HepG2 (cell line): ENCODE measurements around the gene TARS3. TPM values are rescaled to one million over a fixed set of nuclear protein-coding genes. Genes with fewer than 3 reads are reported as not detected.
A peak's percentile ranks its signal among the peaks of the same experiment; 100 is the strongest.

Experiments
- HOXA7 ChIP-seq: sonication (generic); formaldehyde crosslinking; IDR thresholded peaks from 2 replicates; pipeline ENCODE4 v1.8.1; 2022; ENCODE audit warnings: mild to moderate bottlenecking, missing genetic modification reagents, moderate library complexity
- IRX3 ChIP-seq: sonication (generic); formaldehyde crosslinking; IDR thresholded peaks from 2 replicates; pipeline ENCODE4 v1.8.1; 2023; ENCODE audit warnings: mild to moderate bottlenecking, low read depth, missing genetic modification reagents, borderline replicate concordance
- KDM2A ChIP-seq: sonication (generic); formaldehyde crosslinking; IDR thresholded peaks from 2 replicates; pipeline ENCODE4 v1.4.0; 2020; ENCODE audit warnings: low read depth, missing genetic modification reagents, borderline replicate concordance
- MEIS2 ChIP-seq: sonication (generic); formaldehyde crosslinking; IDR thresholded peaks from 2 replicates; pipeline ENCODE4 v1.9.0; 2021; ENCODE audit warnings: mild to moderate bottlenecking, missing genetic modification reagents
- MXD3 ChIP-seq: IDR thresholded peaks from 2 replicates; pipeline ENCODE4 v1.6.1; 2016; ENCODE audit warnings: mild to moderate bottlenecking, missing biosample characterization, missing genetic modification reagents
- MXI1 ChIP-seq: IDR thresholded peaks from 3 replicates; pipeline ENCODE4 v1.6.1; 2012; ENCODE audit warnings: low read depth, low read length, inconsistent platforms, borderline replicate concordance
- NCOA1 ChIP-seq: sonication (generic); formaldehyde crosslinking; IDR thresholded peaks from 2 replicates; pipeline ENCODE4 v1.9.0; 2021; ENCODE audit warnings: missing genetic modification reagents
- RFX5 ChIP-seq: IDR thresholded peaks from 2 replicates; pipeline ENCODE4 v1.6.1; 2011; ENCODE audit warnings: low read depth, low read length, improper control_type of control experiment
- SAFB2 ChIP-seq: sonication (generic); formaldehyde crosslinking; IDR thresholded peaks from 2 replicates; pipeline ENCODE4 v1.5.1; 2020; ENCODE audit warnings: missing genetic modification reagents, low read depth, mild to moderate bottlenecking, borderline replicate concordance
- SETDB1 ChIP-seq: sonication (generic); formaldehyde crosslinking; IDR thresholded peaks from 2 replicates; pipeline ENCODE4 v1.5.1; 2020; ENCODE audit warnings: missing genetic modification reagents, mild to moderate bottlenecking, borderline replicate concordance
- SNAPC5 ChIP-seq: sonication (generic); formaldehyde crosslinking; IDR thresholded peaks from 2 replicates; pipeline ENCODE4 v1.8.1; 2023; ENCODE audit warnings: mild to moderate bottlenecking, missing genetic modification reagents, borderline replicate concordance
- YEATS2 ChIP-seq: sonication (generic); formaldehyde crosslinking; IDR thresholded peaks from 2 replicates; pipeline ENCODE4 v1.4.0; 2020; ENCODE audit warnings: missing genetic modification reagents, borderline replicate concordance
- YEATS4 ChIP-seq: sonication (generic); formaldehyde crosslinking; IDR thresholded peaks from 2 replicates; pipeline ENCODE4 v1.4.0; 2020; ENCODE audit warnings: missing genetic modification reagents, borderline replicate concordance
- YY1 ChIP-seq: IDR thresholded peaks from 2 replicates; pipeline ENCODE4 v1.6.1; 2011; ENCODE audit warnings: low read length, low read depth, moderate library complexity, mild to moderate bottlenecking; ENCODE audit not compliant: insufficient read depth, insufficient replicate concordance
- ZKSCAN1 ChIP-seq: fragments of 150-350 bp; IDR thresholded peaks from 2 replicates; pipeline ENCODE4 v1.6.1; 2014; ENCODE audit warnings: low read length
- ZMYM3 ChIP-seq: sonication (generic); formaldehyde crosslinking; IDR thresholded peaks from 2 replicates; pipeline ENCODE4 v1.5.1; 2020; ENCODE audit warnings: mild to moderate bottlenecking, missing genetic modification reagents
- ZNF329 ChIP-seq: sonication (generic); formaldehyde crosslinking; IDR thresholded peaks from 2 replicates; pipeline ENCODE4 v1.9.0; 2021; ENCODE audit warnings: low read depth, mild to moderate bottlenecking, missing genetic modification reagents
- ZNF331 ChIP-seq: sonication (generic); formaldehyde crosslinking; IDR thresholded peaks from 2 replicates; pipeline ENCODE4 v1.4.0; 2020; ENCODE audit warnings: missing genetic modification reagents
- ZNF777 ChIP-seq: sonication (generic); formaldehyde crosslinking; IDR thresholded peaks from 2 replicates; pipeline ENCODE4 v1.4.0; 2020; ENCODE audit warnings: missing genetic modification reagents
- ZNF780A ChIP-seq: sonication (generic); formaldehyde crosslinking; IDR thresholded peaks from 2 replicates; pipeline ENCODE4 v1.8.0; 2022; ENCODE audit warnings: mild to moderate bottlenecking, missing genetic modification reagents, moderate library complexity
- ZSCAN5A ChIP-seq: sonication (generic); formaldehyde crosslinking; IDR thresholded peaks from 2 replicates; pipeline ENCODE4 v1.8.0; 2022; ENCODE audit warnings: mild to moderate bottlenecking, missing genetic modification reagents, borderline replicate concordance
- polyA plus RNA-seq, 8 experiments: library from polyadenylated mRNA; depleted of rRNA in 3 of 8; stranded (reverse) in 7 of 8; unstranded in 1 of 8; fragments of >200 nt; fragmentation: Illumina TruSeq in 4 of 8; extraction: Trizol in 4 of 8; gene quantifications; 2 replicates each; pipeline versions ENCODE4 v1.2.1 to v1.2.3, GENCODE V29; 2011 to 2016; ENCODE audit warnings: low read depth in 4 of 8, missing spikeins in 1 of 8, mixed read lengths in 1 of 8; ENCODE audit not compliant: insufficient read depth in 1 of 8
- total RNA-seq, 5 experiments: library from RNA; depleted of rRNA; stranded (reverse); fragments of >200 nt; fragmentation: Illumina TruSeq; extraction: Trizol; gene quantifications; 2 replicates each; pipeline ENCODE4 v1.2.3, GENCODE V29; 2016; ENCODE audit warnings: low read depth in 1 of 5
- TF ChIP-seq, protein P1 (sequence below): IDR thresholded peaks from 2 replicates; pipeline ENCODE4 v1.6.1; 2016; ENCODE audit warnings: low read depth, borderline replicate concordance
- TF ChIP-seq, protein P2 (sequence below): fragments of 450-650 bp; IDR thresholded peaks from 2 replicates; pipeline ENCODE4 v1.6.1; 2016
- TF ChIP-seq, protein P3 (sequence below): sonication (generic); formaldehyde crosslinking; IDR thresholded peaks from 2 replicates; pipeline ENCODE4 v1.5.1; 2020; ENCODE audit warnings: missing genetic modification reagents, mild to moderate bottlenecking, borderline replicate concordance

Gene TARS3
- total and polyA plus RNA-seq, 2 of the 13 experiments (the other 11 are each of a cell fraction or from before 2014, with no cell fraction given) = 4.1 to 11.7 TPM

GRCh38 chr15:101723874-101724674 lies at the start of gene TARS3 (continued):
- TF ChIP-seq, protein P1, sequence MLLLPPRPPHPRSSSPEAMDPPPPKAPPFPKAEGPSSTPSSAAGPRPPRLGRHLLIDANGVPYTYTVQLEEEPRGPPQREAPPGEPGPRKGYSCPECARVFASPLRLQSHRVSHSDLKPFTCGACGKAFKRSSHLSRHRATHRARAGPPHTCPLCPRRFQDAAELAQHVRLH = peak; percentile 45; the same call in 1 of the 2 replicates
- TF ChIP-seq ZMYM3 (CRISPR knock-in tag) = 0 out of 2 replicates have a peak, but pooled peaks have one; percentile 16
- TF ChIP-seq ZNF329 = peak; percentile 94
- TF ChIP-seq NCOA1 (CRISPR knock-in tag) = peak; percentile 81
- peak; percentile 36; the same call in 1 of the 2 replicates for TF ChIP-seq MEIS2 (CRISPR knock-in tag)
- TF ChIP-seq ZSCAN5A = peak; percentile 89
- peak; percentile 91; the same call in 1 of the 2 replicates for TF ChIP-seq MXD3 (CRISPR knock-in tag)
- peak; percentile 83 for TF ChIP-seq YY1
- TF ChIP-seq, protein P2, sequence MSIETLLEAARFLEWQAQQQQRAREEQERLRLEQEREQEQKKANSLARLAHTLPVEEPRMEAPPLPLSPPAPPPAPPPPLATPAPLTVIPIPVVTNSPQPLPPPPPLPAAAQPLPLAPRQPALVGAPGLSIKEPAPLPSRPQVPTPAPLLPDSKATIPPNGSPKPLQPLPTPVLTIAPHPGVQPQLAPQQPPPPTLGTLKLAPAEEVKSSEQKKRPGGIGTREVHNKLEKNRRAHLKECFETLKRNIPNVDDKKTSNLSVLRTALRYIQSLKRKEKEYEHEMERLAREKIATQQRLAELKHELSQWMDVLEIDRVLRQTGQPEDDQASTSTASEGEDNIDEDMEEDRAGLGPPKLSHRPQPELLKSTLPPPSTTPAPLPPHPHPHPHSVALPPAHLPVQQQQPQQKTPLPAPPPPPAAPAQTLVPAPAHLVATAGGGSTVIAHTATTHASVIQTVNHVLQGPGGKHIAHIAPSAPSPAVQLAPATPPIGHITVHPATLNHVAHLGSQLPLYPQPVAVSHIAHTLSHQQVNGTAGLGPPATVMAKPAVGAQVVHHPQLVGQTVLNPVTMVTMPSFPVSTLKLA = no peak
- TF ChIP-seq, protein P3, sequence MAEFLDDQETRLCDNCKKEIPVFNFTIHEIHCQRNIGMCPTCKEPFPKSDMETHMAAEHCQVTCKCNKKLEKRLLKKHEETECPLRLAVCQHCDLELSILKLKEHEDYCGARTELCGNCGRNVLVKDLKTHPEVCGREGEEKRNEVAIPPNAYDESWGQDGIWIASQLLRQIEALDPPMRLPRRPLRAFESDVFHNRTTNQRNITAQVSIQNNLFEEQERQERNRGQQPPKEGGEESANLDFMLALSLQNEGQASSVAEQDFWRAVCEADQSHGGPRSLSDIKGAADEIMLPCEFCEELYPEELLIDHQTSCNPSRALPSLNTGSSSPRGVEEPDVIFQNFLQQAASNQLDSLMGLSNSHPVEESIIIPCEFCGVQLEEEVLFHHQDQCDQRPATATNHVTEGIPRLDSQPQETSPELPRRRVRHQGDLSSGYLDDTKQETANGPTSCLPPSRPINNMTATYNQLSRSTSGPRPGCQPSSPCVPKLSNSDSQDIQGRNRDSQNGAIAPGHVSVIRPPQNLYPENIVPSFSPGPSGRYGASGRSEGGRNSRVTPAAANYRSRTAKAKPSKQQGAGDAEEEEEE (CRISPR knock-in tag) = no peak
- TF ChIP-seq MXI1 = peak; percentile 78; the same call in 2 of the 3 replicates
- TF ChIP-seq YEATS4 = peak; percentile 81; the same call in 1 of the 2 replicates
- TF ChIP-seq ZNF780A (CRISPR knock-in tag) = peak; percentile 92
- peak; percentile 73 for TF ChIP-seq KDM2A
- no peak for TF ChIP-seq YEATS2 (CRISPR knock-in tag)
- peak; percentile 72; the same call in 1 of the 2 replicates for TF ChIP-seq ZNF331 (CRISPR knock-in tag)
- no peak for TF ChIP-seq SETDB1 (CRISPR knock-in tag)
- no peak for TF ChIP-seq HOXA7
- peak; percentile 99 for TF ChIP-seq SAFB2 (CRISPR knock-in tag)
- no peak for TF ChIP-seq ZKSCAN1
- peak; percentile 99 for TF ChIP-seq IRX3
- no peak for TF ChIP-seq RFX5
- TF ChIP-seq ZNF777 (CRISPR knock-in tag) = peak; percentile 85
- TF ChIP-seq SNAPC5 (CRISPR knock-in tag) = peak; percentile 72; the same call in 1 of the 2 replicates
